Activated gamma-delta T cell treated with anti-CD3 and anti-CD28 coated beads, Interleukin-2, amount 50 U/mL, for 16 hours (primary cell): ENCODE data around the gene TP53I13.

Experiments used
- DNase-seq: peaks from one replicate; pipeline ENCODE4 v3.0.0-alpha.2; 2020; ENCODE audit warnings: low read depth

The TP53I13 gene

GRCh38 chr17:29615492-29616299, 47.2 kb downstream of the TP53I13 start:
- DNase-seq = peak; percentile 72

- no peak for DNase-seq
Observed at GRCh38 chr17:29616300-29617048, 48.0 kb downstream of the TP53I13 start.

DNA sequence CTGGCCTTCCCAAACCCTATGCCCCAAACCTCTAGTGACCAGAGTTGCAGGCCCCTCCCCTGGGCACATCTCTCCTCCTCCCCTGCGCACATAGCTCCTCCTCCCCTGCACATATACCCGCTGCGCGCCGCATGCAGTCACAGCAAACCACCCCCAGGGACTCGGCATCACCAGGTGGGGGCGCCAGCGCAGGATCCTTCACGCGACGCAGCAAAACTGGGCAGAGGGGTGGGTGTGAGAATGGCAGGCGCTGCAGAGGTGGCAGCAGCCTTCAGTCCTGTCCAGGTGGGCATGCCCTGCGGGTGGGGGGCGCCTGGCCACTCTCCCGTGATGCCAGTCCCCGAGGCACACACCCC, 48.6 kb downstream of the TP53I13 start:
- DNase-seq = peak; percentile 82

DNA sequence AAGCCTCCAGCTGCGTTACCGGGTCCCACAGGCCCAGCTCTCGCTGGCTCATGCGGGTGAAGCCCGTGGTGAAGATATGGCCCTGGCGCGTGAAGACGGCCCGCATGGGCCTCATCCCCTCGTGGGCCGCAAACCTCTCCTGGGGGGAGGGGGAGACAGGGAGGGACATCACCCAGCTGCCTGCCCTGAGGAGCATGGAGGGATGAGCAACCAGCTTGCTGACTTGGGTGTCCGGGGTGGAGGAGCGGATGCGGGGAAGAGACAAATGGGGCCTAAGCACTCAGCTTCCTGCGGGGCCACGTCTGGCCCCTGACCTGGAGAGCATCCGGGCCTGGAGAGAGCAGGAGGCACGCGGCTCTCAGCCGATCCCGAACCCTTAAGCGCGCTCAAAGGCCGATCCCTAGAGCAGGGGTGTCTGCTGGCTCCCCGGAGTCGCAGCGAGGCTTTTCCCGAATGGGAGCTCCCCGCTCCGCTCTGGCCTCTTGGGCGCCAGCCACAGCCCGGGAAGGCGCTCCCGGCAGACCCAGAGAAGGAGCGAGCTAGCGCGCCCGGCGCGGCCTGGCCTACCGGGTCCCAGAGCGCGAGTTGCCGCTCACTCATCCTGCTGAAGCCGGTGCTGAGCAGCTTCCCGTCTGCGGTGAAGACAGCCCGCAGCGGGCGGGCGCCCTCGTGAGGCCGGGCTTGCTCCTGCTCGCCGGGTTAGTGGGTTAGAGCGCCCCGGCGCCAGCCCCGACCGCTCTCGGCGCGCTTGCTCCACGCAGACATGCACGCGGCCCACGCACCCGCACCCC, 49.2 kb downstream of the TP53I13 start:
- DNase-seq = peak; percentile 80

GRCh38 chr17:29618272-29619065, 50.0 kb downstream of the TP53I13 start:
- DNase-seq = no peak

DNA sequence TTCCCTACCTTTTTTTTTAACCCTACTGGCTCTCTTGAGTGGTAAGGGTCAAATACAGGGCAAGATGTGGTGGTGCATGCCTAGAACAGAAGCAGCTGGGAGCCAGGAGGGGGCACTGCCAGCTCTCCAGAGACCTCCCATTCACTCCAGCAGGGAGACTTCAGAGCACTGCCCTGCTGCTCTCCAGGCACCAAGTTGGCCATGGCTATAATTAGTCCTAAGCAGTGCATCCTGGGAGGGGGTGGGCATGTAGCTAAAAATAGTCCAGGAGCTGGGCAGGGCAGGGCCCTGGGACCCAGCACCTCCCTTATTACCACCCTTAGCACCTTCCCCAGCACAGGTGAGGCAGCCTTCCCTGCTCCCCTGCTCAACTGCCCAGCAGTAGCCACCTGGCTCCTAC, 50.8 kb downstream of the TP53I13 start:
- DNase-seq = no peak

GRCh38 chr17:29620271-29620670, 51.8 kb downstream of the TP53I13 start:
- DNase-seq = no peak

DNA sequence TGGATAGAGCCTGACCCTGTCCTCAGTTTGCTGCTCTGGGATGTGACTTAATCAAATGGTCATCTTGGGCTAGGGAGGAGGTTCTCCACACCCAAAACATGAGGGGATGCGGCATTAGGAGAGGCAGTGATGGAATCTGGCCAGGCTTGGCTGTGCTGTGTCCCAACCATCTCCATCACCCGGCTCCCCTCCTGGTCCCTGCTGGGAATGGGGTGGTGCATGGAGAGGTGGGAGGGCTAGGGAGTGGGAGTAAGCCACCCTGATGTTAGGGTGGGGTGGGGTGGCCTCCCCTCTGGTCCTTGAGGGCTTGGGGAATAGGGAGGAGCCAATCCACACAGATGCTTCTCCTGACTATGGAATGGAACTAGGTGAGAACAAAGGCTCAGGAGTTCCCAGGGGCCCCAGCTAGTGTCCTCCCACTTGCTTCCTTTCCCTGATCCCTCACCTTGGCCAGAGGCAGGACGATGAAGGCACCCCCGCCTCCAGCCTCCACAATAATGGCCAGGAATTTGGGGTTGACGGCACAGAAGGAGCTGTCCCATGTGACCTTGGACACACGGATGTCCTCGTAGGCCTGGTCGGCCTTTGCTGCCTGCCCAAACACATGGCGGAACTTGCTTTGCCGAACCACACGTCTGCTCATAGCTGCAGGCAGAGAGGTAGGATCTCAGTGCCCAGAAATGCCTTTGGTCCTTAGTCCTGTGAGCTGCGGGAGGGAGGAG, 52.4 kb downstream of the TP53I13 start:
- no peak for DNase-seq

GRCh38 chr17:29621751-29622194, 53.3 kb downstream of the TP53I13 start:
- no peak for DNase-seq
